NCI-H1092 treated with DMSO at 0.1 percent for 48 hours (cell line): ENCODE measurements around the gene ACSF2.
"Not testable (repeated sequence)": the region's sequence is repeated elsewhere in the genome, so short reads cannot be mapped to it uniquely, and the experiment has no call there.

Source experiments
- DNase-seq: peaks from one replicate; lab custom pipeline; 2025; lab: John Stamatoyannopoulos, UW

Gene ACSF2

DNA sequence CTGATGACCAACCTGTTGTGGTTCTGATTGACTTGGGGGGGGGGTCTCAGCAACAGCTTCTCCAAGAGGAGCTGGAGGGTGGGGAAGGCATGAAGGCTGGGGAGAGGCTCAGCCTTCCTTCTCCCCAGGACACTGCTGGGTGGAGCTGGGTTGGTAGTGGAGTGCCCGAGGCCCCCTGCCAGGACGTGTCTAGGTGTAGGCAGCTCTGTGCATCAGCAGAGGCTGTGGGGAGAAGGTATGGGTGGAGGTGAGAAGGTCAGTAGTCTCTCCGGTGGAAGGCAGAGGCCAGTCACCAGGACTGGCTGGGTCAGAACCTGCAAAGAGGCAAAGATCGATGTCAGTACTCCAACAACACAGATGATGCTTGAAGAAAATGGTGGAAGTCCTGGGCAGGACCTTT lies 38.7 kb downstream of the ACSF2 start:
- no peak for DNase-seq

- DNase-seq: no peak
Measured at GRCh38 chr17:50465171-50465570, 39.2 kb downstream of the ACSF2 start.

GRCh38 chr17:50465635-50466034 lies 39.6 kb downstream of the ACSF2 start:
- DNase-seq: no peak

- no peak for DNase-seq
Measured at GRCh38 chr17:50466371-50467113, 40.5 kb downstream of the ACSF2 start.

GRCh38 chr17:50467114-50467854 lies 41.3 kb downstream of the ACSF2 start:
- no peak for DNase-seq

DNA sequence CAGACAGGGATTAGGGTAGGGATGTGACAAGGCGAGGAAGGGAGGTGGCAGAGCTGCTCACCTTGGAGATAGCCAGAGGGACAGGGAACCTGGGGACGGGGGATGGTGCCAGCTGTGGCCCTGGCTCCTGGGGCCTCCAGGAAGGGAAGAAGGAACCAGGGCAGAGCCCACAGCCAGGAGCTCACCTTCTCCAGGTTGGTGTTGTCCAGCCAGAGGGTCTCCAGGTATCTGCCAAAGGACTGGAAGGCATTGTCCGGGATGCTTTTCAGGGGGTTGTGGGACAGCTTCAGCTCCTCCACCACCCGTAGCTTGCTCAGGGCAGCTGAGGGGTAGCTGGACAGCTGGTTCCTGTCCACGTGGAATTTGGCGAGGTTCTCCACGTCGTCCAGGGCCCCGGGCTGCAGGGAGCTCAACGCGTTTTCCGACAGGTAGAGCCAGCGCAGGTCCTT lies 41.9 kb downstream of the ACSF2 start:
- no peak for DNase-seq

GRCh38 chr17:50468304-50469207 lies 42.5 kb downstream of the ACSF2 start, which contains the start of gene CHAD:
Gene CHAD, minus strand, starts transcription at chr17:50468880. Its CDS starts 67 bp downstream, at chr17:50468813.
- no peak for DNase-seq

GRCh38 chr17:50469208-50469605 lies 43.2 kb downstream of the ACSF2 start:
- DNase-seq: no peak

DNA sequence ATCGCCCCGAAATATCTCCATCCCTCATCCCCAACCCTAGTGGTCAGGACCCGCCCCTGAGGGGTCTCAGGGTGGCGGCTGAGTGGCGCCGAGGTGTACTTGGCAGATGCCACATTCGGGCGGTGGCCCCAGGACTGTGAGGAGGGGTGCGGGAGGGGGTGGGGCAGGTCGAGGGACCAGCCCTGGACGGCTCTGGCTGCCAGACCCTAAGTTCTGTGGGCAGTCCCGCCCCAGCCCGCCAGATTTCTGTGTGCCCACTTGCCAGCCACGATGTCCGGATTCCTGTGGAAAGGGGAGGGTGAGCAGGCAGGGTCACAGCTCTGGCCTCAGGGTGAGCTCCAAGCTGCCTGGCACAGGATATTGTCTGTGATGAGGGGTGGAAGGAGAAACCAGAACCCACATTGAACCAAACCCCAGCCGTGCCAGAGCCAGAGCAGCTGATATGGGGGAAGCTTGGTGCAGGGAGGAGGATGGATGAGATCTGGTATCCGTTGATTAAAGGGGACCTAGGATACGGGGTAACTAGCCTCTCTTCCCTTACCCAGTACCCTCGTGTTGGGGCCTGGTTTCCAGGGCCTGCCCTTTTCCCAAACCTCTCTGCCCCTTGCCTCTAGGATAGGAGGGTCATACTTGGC lies 43.8 kb downstream of the ACSF2 start:
- DNase-seq: no peak

DNA sequence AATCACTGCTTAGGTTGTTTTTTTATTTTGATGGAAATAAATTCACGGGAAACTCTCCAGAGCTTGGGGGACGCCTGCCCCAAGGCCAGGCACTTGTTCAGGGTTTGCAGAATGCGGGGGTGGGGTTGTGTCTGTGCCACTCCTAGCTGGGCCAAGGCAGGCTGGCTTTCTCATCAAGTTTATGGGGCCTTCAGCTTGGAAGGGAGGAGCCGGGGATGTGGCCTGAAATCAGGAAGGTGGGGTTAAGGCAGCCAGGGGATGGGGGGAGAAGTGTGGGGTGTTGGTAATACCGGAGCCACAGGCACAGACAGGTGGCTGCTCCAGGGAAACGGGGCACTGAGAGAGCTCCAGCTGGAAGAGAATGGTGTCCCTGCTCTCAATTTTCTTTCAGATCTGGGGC lies 44.4 kb downstream of the ACSF2 start:
- DNase-seq: no peak

DNA sequence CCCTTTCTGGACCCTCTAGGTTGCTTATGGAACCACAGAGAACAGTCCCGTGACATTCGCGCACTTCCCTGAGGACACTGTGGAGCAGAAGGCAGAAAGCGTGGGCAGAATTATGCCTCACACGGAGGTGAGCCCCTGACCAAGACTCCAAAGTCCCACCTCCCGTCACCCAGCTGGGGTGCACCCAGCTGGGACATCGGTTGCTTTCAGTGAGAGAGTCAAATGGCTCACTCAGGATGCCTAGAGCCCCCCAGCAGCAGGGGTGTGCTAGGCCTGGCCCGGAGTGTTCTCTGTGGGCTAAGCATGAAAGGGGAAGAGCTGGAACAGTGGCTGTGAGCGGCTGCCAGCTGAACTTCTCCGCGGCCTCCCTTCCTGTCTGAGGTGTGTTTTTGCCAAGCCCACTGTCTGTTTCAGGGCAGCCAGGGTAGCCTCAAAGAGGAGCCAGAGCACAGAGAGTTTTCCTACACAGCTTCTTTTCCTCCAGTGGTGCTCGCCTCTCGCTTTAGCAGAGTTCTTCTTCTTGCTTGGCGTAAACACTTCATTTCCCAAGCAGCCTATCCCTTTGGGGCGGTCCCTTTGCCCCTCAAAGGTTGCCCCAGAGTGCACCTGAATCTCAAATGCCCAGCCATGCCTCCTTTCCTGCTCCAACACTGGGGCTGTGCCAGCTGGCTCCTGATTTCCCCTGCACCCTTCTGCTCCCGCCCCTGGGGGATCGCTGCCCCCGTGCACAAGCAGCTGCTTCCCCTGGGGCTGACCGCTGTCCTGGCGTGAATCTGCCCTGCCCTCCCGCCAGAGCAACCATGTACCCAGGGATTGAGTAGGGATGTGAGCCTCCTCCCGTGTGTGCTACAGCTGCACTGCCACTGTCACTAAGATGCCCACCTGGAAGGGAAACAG lies 45.2 kb downstream of the ACSF2 start:
- DNase-seq: peak; percentile 6

- no peak for DNase-seq
Measured at GRCh38 chr17:50472286-50472685, 46.3 kb downstream of the ACSF2 start.

DNA sequence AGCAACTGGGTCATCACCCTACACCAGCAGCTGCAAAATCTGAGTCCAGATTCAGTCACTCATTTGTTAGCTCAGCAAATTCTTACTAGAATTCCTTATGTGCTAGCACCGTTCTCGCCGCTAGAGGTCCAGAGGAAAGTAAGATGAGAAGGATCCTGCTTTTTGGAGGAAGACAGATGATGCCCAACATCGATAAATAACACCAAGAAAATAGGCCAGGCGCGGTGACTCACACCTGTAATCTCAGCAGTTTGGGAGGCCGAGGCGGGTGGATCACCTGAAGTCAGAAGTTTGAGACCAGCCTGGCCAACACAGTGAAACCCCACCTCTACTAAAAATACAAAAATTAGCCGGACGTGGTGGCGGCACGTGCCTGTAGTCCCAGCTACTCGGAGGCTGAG lies 46.7 kb downstream of the ACSF2 start:
- not testable (repeated sequence) for DNase-seq

- DNase-seq: no peak
Measured at GRCh38 chr17:50473901-50474300, 47.9 kb downstream of the ACSF2 start.

DNA sequence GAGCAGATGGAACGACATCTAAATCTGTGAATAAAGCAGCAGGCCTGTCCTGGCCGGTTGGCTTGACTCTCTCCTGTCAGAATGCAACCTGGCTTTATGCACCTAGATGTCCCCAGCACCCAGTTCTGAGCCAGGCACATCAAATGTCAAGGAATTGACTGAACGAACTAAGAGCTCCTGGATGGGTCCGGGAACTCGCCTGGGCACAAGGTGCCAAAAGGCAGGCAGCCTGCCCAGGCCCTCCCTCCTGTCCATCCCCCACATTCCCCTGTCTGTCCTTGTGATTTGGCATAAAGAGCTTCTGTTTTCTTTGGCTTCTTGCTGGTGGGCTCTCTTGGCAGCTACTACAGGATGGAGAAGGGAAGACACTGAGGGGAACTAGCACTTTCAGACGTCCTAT lies 48.5 kb downstream of the ACSF2 start:
- DNase-seq: no peak

- DNase-seq: no peak
Measured at GRCh38 chr17:50475362-50475761, 49.3 kb downstream of the ACSF2 start.

DNA sequence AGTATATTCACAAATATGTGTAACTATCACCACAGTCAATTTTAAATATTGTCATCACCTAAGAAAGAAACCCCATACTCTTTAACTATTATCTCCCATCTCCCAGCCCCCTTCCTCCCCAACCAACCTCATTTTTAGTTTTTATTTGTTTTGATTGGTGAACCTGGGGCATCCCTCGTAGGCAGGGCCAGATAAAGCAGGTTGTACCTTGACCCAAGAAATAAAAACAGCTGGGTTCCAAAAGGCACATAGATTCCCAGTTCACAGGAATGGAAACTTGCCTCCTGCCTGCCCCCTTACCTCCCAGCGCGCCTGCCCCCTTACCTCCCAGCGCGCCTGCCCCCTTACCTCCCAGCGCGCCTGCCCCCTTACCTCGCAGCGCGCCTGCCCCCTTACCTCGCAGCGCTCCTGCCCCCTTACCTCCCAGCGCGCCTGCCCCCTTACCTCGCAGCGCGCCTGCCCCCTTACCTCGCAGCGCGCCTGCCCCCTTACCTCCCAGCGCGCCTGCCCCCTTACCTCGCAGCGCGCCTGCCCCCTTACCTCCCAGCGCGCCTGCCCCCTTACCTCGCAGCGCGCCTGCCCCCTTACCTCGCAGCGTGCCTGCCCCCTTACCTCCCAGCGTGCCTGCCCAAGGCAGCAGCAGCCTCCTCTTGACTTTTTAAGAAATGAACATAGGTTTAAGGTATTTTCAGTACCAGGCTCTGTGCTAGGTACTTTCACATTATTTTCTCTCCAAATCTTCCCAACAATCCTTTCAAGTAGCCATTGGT lies 49.9 kb downstream of the ACSF2 start:
- DNase-seq: not testable (repeated sequence)

- no peak for DNase-seq
Measured at GRCh38 chr17:50476545-50477315, 50.7 kb downstream of the ACSF2 start.

- DNase-seq: no peak
Measured at GRCh38 chr17:50477976-50478375, 52.0 kb downstream of the ACSF2 start.
